Neural cell (in vitro differentiated cells): ENCODE results near the gene RADIL.

Experiments
- EP300 ChIP-seq: fragments of 450-650 bp; conservative IDR thresholded peaks from 2 replicates; pipeline ENCODE4 v1.6.1; 2014; ENCODE audit warnings: antibody characterized with exemption, mild to moderate bottlenecking, moderate library complexity; ENCODE audit not compliant: poor library complexity, severe bottlenecking
- EZH2 ChIP-seq: fragments of 200-600, 300-800 bp; shearing (Covaris generic), sonication (generic); IDR thresholded peaks from 2 replicates; pipeline ENCODE4 v1.6.1; 2014; ENCODE audit warnings: antibody characterized with exemption, low read length, borderline replicate concordance, mild to moderate bottlenecking; ENCODE audit not compliant: insufficient read depth, poor library complexity, severe bottlenecking
- MXI1 ChIP-seq: fragments of 450-650 bp; conservative IDR thresholded peaks from 2 replicates; pipeline ENCODE4 v1.6.1; 2014; ENCODE audit warnings: antibody characterized with exemption, mild to moderate bottlenecking; ENCODE audit not compliant: poor library complexity, severe bottlenecking
- POLR2AphosphoS5 ChIP-seq: IDR thresholded peaks from 2 replicates; pipeline ENCODE4 v1.6.1; 2012
- RAD21 ChIP-seq: fragments of 450-650 bp; conservative IDR thresholded peaks from 2 replicates; pipeline ENCODE4 v1.6.1; 2014; ENCODE audit warnings: antibody characterized with exemption, mild to moderate bottlenecking, moderate library complexity
- SMC3 ChIP-seq: fragments of 450-650 bp; conservative IDR thresholded peaks from 2 replicates; pipeline ENCODE4 v1.6.1; 2014; ENCODE audit warnings: antibody characterized with exemption, mild to moderate bottlenecking, moderate library complexity; ENCODE audit not compliant: poor library complexity
- TAF1 ChIP-seq: IDR thresholded peaks from 2 replicates; pipeline ENCODE4 v1.6.1; 2012; ENCODE audit warnings: low read depth
- TF ChIP-seq, protein P1 (sequence below): fragments of 450-650 bp; IDR thresholded peaks from 2 replicates; pipeline ENCODE4 v1.5.1; 2014; ENCODE audit warnings: antibody characterized with exemption, mild to moderate bottlenecking, moderate library complexity; ENCODE audit not compliant: poor library complexity, severe bottlenecking
- TF ChIP-seq, protein P2 (sequence below): IDR thresholded peaks from 2 replicates; pipeline ENCODE4 v1.6.1; 2012; ENCODE audit warnings: borderline replicate concordance

DNA sequence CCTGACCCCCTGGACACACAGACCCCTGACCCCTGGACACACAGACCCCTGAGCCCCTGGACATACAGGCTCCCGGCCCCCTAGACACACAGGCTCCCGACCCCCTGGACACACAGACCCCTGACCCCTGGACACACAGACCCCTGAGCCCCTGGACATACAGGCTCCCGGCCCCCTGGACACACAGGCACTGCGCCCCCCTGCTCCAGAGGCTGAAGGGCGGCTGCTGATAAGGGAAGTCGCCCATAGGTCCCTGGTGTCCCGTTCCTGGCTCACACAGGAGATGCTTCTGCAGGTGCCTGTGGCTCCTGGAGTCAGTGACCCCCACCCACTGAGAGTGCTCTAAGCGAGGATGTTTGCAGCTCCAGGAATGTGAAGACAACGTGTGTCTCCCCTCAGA is 111.8 kb downstream of the RADIL start:
- TF ChIP-seq EZH2 (no peak), MXI1 (no peak), RAD21 (no peak), EP300 (no peak), POLR2AphosphoS5 (no peak), SMC3 (no peak), TAF1 (no peak)
- TF ChIP-seq, protein P1, sequence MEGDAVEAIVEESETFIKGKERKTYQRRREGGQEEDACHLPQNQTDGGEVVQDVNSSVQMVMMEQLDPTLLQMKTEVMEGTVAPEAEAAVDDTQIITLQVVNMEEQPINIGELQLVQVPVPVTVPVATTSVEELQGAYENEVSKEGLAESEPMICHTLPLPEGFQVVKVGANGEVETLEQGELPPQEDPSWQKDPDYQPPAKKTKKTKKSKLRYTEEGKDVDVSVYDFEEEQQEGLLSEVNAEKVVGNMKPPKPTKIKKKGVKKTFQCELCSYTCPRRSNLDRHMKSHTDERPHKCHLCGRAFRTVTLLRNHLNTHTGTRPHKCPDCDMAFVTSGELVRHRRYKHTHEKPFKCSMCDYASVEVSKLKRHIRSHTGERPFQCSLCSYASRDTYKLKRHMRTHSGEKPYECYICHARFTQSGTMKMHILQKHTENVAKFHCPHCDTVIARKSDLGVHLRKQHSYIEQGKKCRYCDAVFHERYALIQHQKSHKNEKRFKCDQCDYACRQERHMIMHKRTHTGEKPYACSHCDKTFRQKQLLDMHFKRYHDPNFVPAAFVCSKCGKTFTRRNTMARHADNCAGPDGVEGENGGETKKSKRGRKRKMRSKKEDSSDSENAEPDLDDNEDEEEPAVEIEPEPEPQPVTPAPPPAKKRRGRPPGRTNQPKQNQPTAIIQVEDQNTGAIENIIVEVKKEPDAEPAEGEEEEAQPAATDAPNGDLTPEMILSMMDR, result no peak
- TF ChIP-seq, protein P2, sequence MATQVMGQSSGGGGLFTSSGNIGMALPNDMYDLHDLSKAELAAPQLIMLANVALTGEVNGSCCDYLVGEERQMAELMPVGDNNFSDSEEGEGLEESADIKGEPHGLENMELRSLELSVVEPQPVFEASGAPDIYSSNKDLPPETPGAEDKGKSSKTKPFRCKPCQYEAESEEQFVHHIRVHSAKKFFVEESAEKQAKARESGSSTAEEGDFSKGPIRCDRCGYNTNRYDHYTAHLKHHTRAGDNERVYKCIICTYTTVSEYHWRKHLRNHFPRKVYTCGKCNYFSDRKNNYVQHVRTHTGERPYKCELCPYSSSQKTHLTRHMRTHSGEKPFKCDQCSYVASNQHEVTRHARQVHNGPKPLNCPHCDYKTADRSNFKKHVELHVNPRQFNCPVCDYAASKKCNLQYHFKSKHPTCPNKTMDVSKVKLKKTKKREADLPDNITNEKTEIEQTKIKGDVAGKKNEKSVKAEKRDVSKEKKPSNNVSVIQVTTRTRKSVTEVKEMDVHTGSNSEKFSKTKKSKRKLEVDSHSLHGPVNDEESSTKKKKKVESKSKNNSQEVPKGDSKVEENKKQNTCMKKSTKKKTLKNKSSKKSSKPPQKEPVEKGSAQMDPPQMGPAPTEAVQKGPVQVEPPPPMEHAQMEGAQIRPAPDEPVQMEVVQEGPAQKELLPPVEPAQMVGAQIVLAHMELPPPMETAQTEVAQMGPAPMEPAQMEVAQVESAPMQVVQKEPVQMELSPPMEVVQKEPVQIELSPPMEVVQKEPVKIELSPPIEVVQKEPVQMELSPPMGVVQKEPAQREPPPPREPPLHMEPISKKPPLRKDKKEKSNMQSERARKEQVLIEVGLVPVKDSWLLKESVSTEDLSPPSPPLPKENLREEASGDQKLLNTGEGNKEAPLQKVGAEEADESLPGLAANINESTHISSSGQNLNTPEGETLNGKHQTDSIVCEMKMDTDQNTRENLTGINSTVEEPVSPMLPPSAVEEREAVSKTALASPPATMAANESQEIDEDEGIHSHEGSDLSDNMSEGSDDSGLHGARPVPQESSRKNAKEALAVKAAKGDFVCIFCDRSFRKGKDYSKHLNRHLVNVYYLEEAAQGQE, result no peak
